PFSK-1 (cell line): ENCODE measurements around the gene CYP2S1.

Experiments used
- FOXP2 ChIP-seq: optimal IDR thresholded peaks from 2 replicates; pipeline ENCODE3; 2011; ENCODE audit warnings: borderline replicate concordance, control low read depth, inconsistent platforms; ENCODE audit not compliant: insufficient read depth; ENCODE audit errors: extremely low read length, extremely low read depth
- POLR2AphosphoS5 ChIP-seq: IDR thresholded peaks from 2 replicates; pipeline ENCODE4 v1.6.1; 2012; ENCODE audit warnings: low read depth, mild to moderate bottlenecking, control low read depth, low read length, moderate library complexity
- REST ChIP-seq, 2 experiments: IDR thresholded peaks; 2 replicates each; pipeline versions ENCODE4 v1.6.1 to v1.8.0; 2011 to 2012; ENCODE audit warnings: low read depth in 2 of 2, low read length in 2 of 2, control low read depth in 1 of 2, inconsistent platforms in 1 of 2, mild to moderate bottlenecking in 1 of 2, moderate library complexity in 1 of 2; ENCODE audit not compliant: insufficient read depth in 1 of 2
- SIN3A ChIP-seq: IDR thresholded peaks from 2 replicates; pipeline ENCODE4 v1.6.1; 2012; ENCODE audit warnings: mild to moderate bottlenecking, low read length, moderate library complexity, borderline replicate concordance; ENCODE audit not compliant: insufficient read depth
- TAF1 ChIP-seq: IDR thresholded peaks from 2 replicates; pipeline ENCODE4 v1.6.1; 2012; ENCODE audit warnings: low read length, control low read depth, borderline replicate concordance; ENCODE audit not compliant: insufficient read depth

The CYP2S1 gene

GRCh38 chr19:41172297-41173164 lies 20.5 kb upstream of the CYP2S1 start:
- no peak for TF ChIP-seq TAF1
- TF ChIP-seq FOXP2, result no peak
- no peak for TF ChIP-seq SIN3A
- TF ChIP-seq REST (IDR thresholded peaks at IDR 0.05; ENCODE audit: insufficient read depth in 1 of 2, low read depth in 2 of 2, low read length in 2 of 2), result no peak
- TF ChIP-seq POLR2AphosphoS5, result no peak

GRCh38 chr19:41174297-41174928 lies 18.6 kb upstream of the CYP2S1 start:
- TF ChIP-seq TAF1 (no peak), POLR2AphosphoS5 (no peak), FOXP2 (no peak)

- TF ChIP-seq FOXP2 (no peak), TAF1 (no peak), SIN3A (no peak), POLR2AphosphoS5 (no peak), REST (IDR thresholded peaks at IDR 0.05; ENCODE audit: insufficient read depth in 1 of 2, low read depth in 2 of 2, low read length in 2 of 2) (no peak)
These were observed 16.9 kb upstream of the CYP2S1 start for GRCh38 chr19:41175801-41176777.

GRCh38 chr19:41186971-41187883 lies 5.8 kb upstream of the CYP2S1 start:
- TF ChIP-seq POLR2AphosphoS5 (no peak), REST (IDR thresholded peaks at IDR 0.05; ENCODE audit: insufficient read depth in 1 of 2, low read depth in 2 of 2, low read length in 2 of 2) (no peak), FOXP2 (no peak), SIN3A (no peak), TAF1 (no peak)
